ENCODE results near the gene GABRB2. TPM values are rescaled to one million over a fixed set of nuclear protein-coding genes. Genes with fewer than 3 reads are reported as not detected.

Gene GABRB2
- total RNA-seq, 1 experiment from 2014 or later = not detected

GRCh38 chr5:161287436-161287835, 259.1 kb downstream of the GABRB2 start:
- no peaks in the 10 kb centered on the region for H3K9me2 ChIP-seq (ENCODE audit: insufficient read depth)
- intact Hi-C loops (cut with micrococcal nuclease) = no loop called here

GRCh38 chr5:161286066-161286655, 260.4 kb downstream of the GABRB2 start:
- ATAC-seq = no peak
- TF ChIP-seq ZFX (IDR thresholded peaks at IDR 0.05) = no peak
- no peak for TF ChIP-seq REST (IDR thresholded peaks at IDR 0.05; ENCODE audit: low read depth)
- no peak for TF ChIP-seq CBX3 (IDR thresholded peaks at IDR 0.05; ENCODE audit: low read depth)
- TF ChIP-seq FOSL1 (IDR thresholded peaks at IDR 0.05; ENCODE audit: low read depth) = no peak
- no peak for TF ChIP-seq SP1 (IDR thresholded peaks at IDR 0.05; ENCODE audit: low read depth)
- no peak for TF ChIP-seq POLR2AphosphoS5 (IDR thresholded peaks at IDR 0.05; ENCODE audit: low read depth, low read length)
- no peak for TF ChIP-seq ZNF274 (IDR thresholded peaks at IDR 0.05; ENCODE audit: low read depth, low read length)
- no peak for TF ChIP-seq POLR2A (IDR thresholded peaks at IDR 0.05; ENCODE audit: borderline replicate concordance, extremely low read depth, insufficient read depth, insufficient read length)
- TF ChIP-seq EZH2 (IDR thresholded peaks at IDR 0.05) = no peak
- no peak for TF ChIP-seq JUND (IDR thresholded peaks at IDR 0.05)
- no peak for TF ChIP-seq CTCF (IDR thresholded peaks at IDR 0.05 in 2 of 3, conservative IDR thresholded peaks at IDR 0.05 in 1 of 3; ENCODE audit: borderline replicate concordance in 1 of 3, insufficient read depth in 1 of 3, low read depth in 2 of 3, low read length in 2 of 3)
- TF ChIP-seq EGR1 (IDR thresholded peaks at IDR 0.05; ENCODE audit: low read depth) = no peak
- TF ChIP-seq EZH2phosphoT487 (IDR thresholded peaks at IDR 0.05; ENCODE audit: borderline replicate concordance) = no peak
- TF ChIP-seq ELF1 (IDR thresholded peaks at IDR 0.05; ENCODE audit: borderline replicate concordance, low read depth) = no peak

More at GRCh38 chr5:161287436-161287835, 259.1 kb downstream of the GABRB2 start:
- DNase-seq (ENCODE audit: low read depth, low spot score) (no peak), ATAC-seq (no peak)
- CTCF ChIA-PET = no interaction called here
- Histone ChIP-seq H3K9me3 (ENCODE audit: control insufficient read depth in 1 of 2, insufficient read depth in 1 of 2, low read depth in 1 of 2, low read length in 2 of 2) (peaks cover 0 to 4% of the 10 kb centered on the region in 2 experiments; a peak in 2 of 4 replicates), H2AFZ (ENCODE audit: low read depth, low read length, poor library complexity, severe bottlenecking) (no peak overlapping the region), H3K4me2 (ENCODE audit: low read length) (no peak overlapping the region), H3K4me1 (ENCODE audit: control insufficient read depth in 1 of 2, insufficient read depth in 2 of 2, low read length in 2 of 2) (no peaks in the 10 kb centered on the region), H3K27me3 (ENCODE audit: insufficient read depth, low read length) (no peaks in the 10 kb centered on the region), H3K79me2 (ENCODE audit: insufficient read depth, low read length) (no peaks in the 10 kb centered on the region), H3K9ac (ENCODE audit: low read length) (no peak overlapping the region), H3K36me3 (ENCODE audit: control insufficient read depth in 1 of 2, insufficient read depth in 2 of 2, low read length in 2 of 2) (no peaks in the 10 kb centered on the region), H3K4me3 (replicated peaks in 1 of 2; ENCODE audit: low read depth in 1 of 2, low read length in 2 of 2) (no peak overlapping the region), H4K20me1 (ENCODE audit: insufficient read depth) (no peaks in the 10 kb centered on the region), H3K27ac (ENCODE audit: low read depth, low read length) (no peak overlapping the region)
- POLR2A ChIA-PET = no interaction called here
- BruUV-seq (replicated peaks) = no TSS peak
- no peak for TF ChIP-seq YY1 (IDR thresholded peaks at IDR 0.05; ENCODE audit: extremely low read depth, insufficient replicate concordance, low read depth, low read length)
- RAD21 ChIA-PET (ENCODE audit: low non-redundant PET in 1 of 2, low total read pairs in 2 of 2, uncharacterized antibody in 2 of 2, unreplicated experiment in 2 of 2) = no interaction called here

More at GRCh38 chr5:161286066-161286655, 260.4 kb downstream of the GABRB2 start:
- Histone ChIP-seq H3K4me3 (replicated peaks in 1 of 2; ENCODE audit: low read depth in 1 of 2, low read length in 2 of 2) (no peak overlapping the region), H3K27me3 (ENCODE audit: insufficient read depth, low read length) (no peaks in the 10 kb centered on the region), H2AFZ (ENCODE audit: low read depth, low read length, poor library complexity, severe bottlenecking) (no peak overlapping the region), H3K9me3 (ENCODE audit: control insufficient read depth in 1 of 2, insufficient read depth in 1 of 2, low read depth in 1 of 2, low read length in 2 of 2) (peaks cover 0 to 4% of the 10 kb centered on the region in 2 experiments; a peak in 3 of 4 replicates), H3K9ac (ENCODE audit: low read length) (no peak overlapping the region), H3K9me2 (ENCODE audit: insufficient read depth) (no peaks in the 10 kb centered on the region), H3K36me3 (ENCODE audit: control insufficient read depth in 1 of 2, insufficient read depth in 2 of 2, low read length in 2 of 2) (no peaks in the 10 kb centered on the region), H3K79me2 (ENCODE audit: insufficient read depth, low read length) (no peaks in the 10 kb centered on the region), H3K4me2 (ENCODE audit: low read length) (no peak overlapping the region), H4K20me1 (ENCODE audit: insufficient read depth) (no peaks in the 10 kb centered on the region), H3K27ac (ENCODE audit: low read depth, low read length) (no peak overlapping the region), H3K4me1 (ENCODE audit: control insufficient read depth in 1 of 2, insufficient read depth in 2 of 2, low read length in 2 of 2) (no peaks in the 10 kb centered on the region)
- no peak for DNase-seq (ENCODE audit: low read depth, low spot score)
- ChIA-PET RAD21 (ENCODE audit: low non-redundant PET in 1 of 2, low total read pairs in 2 of 2, uncharacterized antibody in 2 of 2, unreplicated experiment in 2 of 2) (no interaction called here), POLR2A (no interaction called here), CTCF (no interaction called here)
- BruUV-seq (replicated peaks) = no TSS peak
- intact Hi-C loops (cut with micrococcal nuclease) = no loop called here
